Femur (tissue), 1 donor: Measurements from ENCODE around the gene FAM83E.
"Not testable (repeated sequence)": the region's sequence is repeated elsewhere in the genome, so short reads cannot be mapped to it uniquely, and the experiment has no call there.

Experiments
- DNase-seq: peaks from one replicate; pipeline ENCODE4 v3.0.0-alpha.2; 2017

The FAM83E gene

DNA sequence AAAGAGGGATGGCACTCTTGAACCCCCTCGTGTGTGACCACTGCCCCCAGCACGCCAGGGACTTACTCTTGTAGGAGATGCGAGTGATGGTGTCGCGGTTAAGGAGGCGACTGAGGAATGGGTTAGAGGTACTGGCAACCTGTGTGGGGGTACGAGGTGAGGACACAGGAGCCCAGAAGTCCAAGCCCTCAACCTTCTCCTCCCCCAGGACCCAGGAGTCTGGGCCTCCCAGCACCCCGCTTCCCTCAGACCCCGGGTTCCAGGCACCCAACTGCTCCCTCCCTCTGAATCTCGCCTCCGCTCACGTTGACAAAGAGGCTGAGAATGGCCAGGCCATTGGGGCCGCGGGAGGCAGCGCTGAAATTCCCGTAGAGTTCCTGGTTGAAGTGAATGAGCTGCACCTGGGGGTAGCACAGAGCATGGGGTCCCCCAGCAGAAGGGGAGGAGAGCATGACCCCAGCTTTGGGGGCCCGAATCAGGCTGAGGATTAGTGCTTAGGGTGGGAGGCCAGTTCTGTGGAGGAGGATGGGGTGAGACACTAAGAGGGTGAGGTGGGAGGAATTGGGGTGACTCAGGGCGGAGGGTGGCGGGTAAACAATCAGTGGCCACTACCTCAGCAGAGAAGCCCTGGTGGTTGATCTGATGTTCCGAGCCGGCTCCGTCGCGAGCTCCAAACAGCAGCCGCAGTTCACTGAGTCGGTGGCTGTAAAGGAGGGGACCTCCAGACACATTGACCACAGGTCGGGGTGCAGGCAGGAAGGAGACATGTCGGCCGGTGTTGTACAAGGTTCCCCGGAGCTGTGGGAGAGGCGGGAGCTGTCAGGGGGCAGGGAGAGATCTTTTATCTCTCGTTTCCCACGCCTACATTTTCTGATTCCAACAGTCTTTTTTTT, 24.9 kb upstream of the FAM83E start:
- no peak for DNase-seq

DNA sequence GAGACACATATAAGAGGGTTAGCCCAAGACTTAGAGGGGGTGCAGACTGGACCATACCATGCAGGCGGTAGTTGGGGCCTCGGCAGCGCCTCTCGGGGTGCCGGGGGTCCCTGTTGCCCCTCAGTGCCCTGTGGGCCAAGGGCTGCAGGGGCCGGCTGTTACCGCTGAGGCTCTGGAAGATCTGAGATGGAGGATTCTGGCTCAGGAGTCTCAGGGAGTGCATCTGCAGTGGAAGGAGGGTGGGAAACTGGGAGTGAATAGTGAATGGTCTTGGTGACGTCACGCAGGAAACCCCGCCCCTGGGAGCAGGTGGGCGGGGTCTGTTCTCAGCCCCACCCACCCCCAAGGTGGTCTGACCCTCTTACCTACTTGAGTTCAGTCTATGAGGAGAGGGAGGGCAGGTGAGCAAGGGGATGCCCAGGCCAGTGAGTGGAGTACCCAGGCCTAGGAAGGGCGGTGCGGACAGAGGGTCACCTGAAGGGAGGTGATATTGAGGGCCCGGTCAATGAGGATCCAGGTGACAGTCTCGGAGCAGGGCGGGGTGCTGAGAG, 24.0 kb upstream of the FAM83E start:
- no peak for DNase-seq

DNA sequence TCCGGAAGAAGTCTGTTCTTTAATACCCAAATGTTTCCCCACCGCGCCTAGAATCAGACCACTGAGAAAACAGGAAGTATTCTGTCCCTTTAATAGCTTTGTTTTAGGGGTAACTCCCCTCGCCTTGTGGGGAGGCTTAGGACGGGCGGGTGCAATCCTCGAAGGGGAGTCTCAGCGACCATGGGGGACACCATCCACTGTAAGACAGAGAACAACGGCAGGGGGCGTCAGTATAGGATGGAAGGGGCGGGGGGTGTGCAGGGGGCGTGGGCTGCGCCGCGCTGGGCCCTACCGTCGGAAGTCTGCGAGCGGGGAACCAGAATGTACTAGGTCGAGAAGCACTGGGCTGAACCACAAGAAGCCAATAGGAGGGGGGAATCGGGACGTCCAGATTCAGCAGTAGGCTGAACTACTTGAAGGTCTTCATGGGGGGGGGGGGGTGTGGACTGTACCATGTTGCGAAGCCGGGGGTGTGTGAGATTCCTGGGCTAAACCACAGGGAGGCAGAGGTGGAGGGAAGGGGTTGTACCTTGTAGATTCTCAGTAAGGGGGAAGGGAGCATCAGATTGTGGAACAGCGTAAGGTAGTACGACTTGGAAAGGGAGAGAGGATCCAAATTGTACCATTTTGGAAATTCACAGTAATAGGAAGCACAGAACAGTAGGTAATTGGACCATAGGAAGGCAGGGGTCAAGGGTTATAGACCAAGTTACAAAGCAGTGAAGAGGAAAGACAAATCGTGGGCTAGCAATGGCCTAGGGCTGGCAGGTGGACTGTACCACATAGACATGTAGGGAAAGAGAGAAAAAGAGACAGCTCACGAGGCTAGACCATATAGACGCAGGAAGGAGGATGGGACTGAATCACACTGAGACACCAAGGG, 23.3 kb upstream of the FAM83E start:
- peak; percentile 94 for DNase-seq

DNA sequence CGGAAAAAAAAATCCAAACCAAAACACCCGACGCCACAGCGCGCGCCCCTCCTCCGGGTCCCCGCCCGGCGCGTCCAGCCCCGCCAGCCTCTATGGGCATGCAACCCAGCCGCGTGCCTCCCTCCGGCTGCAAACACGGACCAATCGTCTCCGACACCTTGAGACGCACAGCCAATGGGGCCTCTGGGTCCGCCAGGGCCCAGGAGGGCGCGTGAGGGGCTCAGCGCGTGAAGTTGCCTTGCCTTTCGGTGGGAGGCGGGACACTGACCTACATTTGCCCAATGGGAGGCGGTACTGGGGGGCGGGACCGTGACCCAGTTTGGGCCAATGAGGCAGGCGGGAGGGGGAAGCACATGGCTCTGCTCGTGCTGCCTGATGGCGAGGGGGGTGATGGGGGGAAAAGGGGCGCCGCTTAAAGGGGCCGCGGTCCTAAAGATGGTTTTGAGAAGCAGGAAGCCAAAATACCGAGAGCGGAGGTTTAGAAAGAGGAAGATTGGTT, 22.6 kb upstream of the FAM83E start:
- peak; percentile 99 for DNase-seq

DNA sequence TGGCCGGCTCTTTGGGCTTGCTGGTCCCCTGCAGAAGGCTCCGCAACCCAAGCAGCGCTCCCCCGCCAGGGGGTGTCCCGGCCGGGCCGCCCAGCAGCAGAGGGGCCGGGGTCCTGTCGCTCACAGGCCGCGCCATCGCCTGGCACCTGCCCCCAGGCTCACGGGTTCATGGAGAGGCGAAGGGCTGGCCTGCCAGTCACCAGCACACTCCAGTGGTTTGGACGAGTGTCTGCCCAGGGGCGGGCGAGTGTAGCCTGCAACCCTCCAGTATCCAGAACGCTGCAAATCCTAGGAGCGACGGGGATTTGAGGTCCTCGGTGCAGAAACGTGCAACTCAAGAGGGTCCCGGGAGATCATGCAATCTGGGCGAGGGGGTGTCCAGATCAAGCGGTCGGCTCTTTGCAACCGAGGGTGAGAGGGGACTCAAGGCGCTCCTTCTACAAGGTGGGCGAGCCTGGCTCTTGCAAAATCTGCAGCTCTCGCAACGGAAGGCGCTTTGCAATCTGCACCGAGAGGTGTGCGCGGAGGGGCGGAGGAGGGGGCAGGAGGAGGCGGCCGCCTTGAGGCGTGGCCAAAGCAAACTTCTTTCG, 22.1 kb upstream of the FAM83E start, which contains the start of gene DBP:
DBP (minus strand) TSS at position 521 of the 590 bp plus-strand sequence; CDS start at position 136, 385 bp downstream.
- peak; percentile 71 for DNase-seq

DNA sequence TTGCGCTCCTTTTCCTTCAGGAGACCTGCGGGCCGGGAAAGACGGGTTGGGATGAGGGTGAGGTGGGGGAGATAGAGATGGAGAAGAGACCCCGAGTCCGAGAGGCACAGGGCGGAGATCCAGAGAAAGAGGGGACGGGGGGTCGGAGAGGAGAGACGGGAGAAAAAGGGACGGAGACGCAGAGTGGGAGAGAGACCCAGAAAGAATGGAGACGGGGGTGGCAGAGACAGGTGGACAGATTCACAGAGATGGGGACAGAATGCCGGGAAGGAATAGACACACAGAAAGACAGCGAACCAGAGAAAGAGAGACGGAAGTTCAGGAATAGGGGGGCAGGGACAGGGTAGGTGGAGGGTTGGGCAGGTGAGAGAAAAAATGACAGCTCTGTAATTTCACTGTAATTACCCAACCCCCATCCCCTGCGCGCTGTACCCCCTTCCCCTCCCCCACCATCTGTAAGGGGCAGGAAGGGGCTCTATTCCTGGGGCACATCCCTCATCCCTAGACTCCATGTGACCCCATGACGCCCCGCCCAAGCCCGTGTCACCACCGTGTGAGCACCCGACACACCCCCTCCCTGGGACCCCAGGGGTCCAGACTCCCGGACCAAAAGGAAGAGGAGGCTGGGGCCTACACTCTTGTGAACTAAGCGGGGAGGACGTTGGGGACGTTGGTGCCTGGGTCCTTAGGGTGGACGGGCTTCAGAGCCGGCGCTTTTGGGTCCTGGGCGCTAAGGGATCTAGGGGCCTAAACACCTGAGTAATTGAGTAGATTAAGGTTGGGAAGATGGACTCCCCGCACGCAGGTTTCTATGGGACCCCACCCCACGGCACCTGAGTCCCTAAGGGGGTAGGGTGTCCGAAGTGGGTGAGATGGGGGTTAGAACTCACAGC, 21.3 kb upstream of the FAM83E start:
- DNase-seq = no peak

DNA sequence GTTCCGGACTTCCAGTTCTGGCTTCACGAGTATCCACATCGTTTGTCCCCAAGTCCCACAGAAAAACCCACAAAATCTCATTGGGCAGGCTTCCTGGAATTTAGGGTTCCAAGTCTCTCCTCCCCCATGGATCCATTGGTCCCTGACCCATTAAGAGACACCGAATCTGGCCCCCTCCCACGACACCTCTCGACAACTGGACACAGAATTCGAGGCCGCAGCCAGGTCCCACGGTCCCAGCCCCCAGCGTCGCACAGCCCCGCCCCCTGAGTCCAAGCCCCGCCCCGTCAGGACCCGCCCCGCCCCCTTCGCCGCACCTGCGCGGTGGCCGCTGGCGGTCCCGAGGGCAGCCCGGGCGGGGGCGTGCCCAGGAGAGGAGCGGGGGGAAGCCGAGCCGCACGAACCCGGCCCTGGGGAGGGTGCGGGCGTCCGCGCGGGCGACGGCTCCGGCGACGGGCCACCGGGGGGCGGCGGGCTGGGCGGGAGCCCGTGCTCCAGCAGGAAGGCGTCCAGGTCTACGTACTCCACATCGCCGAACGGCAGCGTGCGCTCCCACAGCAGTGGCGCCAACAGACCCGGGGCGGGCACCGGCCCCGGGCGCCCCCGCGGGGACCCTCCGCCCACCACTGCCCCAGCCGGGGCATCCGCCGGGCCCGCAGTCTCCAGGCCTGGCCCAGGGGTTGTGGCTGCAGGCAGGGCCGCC, 20.5 kb upstream of the FAM83E start:
- DNase-seq = peak; percentile 78

DNA sequence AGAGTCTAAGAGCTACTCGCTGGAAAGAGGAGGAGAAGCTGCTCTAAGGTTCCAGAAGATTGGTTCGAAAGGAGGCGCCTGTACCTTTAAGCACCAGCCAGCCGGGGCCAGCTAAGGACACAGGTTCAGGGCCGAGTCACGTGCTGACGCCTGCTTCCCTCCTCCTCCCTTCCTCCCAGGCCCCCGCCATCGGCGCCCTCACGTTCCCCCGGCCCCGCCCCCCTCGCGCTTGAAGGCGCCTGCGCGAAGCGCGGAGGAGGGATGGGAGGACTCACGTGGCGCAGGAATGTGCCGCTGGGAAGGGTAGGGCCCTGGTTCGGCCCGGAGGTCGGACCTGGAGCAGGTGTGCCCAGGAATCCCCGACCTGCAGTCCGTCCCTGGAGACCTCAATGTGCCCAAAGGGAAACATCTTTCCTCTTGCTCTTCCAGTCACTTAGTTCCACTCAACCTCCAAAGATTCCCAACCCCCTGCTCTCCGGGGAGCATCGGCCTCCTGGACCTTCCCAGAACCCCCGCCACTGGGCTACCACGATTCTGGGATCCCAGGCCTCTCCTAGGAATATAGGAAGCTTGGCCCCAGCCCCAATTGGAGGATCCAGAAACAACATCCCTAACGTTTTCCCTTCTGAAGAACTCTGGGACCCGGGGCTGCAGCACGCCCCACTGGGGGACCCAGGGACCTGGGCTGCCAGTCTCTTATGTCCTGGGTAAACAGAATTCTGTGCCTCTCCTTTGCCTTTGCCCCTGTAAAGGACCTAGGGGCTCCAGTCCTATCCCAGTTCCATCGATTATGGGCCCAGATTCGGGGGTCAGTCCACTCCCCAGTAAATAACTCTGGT, 19.8 kb upstream of the FAM83E start:
- peak; percentile 96 for DNase-seq

DNA sequence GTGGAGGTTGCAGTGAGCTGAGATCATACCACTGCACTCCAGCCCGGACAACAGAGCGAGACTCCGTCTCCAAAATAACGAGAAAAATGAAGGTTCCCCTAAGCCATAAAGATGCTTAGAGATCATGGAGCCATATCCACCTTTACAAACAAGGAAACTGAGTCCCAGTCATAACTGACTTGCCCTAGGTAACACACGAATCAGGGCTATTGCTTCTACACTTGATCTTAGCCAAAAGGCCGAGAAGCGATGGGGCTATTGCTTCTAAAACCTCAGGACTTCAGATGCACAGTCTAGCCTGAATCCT, 19.1 kb upstream of the FAM83E start:
- DNase-seq = no peak

DNA sequence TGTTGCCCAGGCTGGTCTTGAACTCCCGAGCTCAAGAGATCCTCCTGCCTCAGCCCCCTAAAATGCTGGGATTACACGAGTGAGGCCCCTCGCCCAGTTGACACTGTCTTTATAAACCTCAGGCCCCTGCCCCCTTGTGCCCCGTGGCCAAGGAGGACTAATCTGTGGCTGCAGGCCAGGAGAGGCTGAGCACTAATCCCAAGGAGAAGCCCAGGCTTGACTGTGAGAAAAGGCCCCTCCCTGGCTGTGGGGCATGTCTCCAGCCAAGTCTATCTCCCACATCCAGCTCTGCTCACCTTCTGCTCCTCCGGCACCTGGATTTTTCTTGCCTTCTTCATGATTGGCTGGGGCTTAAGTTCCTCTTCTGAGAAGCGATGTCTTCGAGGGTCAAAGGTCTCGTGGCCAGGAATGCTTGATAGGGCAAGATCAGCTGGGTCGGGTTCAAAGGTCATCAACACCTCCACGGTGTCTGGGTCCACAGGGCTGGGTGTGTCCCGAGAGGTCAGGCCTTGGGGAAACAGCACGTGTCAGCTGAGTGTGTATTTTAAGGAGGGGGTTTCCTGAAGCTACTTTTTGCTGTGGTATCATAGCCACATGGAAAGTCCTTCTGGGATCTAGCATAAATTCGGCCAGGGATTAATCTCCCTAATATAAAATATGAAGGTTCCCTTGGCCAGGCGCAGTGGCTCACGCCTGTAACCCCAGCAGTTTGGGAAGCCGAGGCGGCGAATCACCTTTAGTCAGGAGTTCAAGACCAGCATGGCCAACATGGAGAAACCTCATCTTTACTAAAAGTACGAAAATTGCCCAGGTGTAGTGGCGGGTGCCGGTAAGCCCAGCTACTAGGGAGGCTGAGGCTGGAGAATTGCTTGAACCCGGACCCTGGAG, 18.5 kb upstream of the FAM83E start:
- no peak for DNase-seq

DNA sequence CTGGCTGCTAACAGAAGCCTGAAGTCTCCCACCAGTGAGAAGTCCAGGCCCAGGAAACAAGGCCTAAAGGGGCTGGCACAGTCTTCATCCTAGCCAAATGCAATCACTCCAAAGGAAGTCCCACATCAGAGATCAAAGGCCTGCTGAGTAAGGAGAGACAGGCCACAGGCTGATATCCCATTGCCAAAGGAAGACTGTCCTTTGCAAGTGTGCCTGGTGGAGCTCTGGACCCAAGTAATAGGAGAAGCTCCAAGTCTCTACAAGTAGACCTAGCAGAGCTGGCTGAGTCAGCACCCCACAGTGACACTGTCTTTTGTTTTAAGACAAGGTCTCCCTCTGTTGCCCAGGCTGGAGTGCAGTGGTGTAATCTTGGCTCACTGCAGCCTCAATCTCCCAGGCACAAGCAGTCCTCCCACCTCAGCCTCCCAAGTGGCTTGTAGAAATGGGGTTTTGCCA, 17.8 kb upstream of the FAM83E start:
- DNase-seq = no peak

DNA sequence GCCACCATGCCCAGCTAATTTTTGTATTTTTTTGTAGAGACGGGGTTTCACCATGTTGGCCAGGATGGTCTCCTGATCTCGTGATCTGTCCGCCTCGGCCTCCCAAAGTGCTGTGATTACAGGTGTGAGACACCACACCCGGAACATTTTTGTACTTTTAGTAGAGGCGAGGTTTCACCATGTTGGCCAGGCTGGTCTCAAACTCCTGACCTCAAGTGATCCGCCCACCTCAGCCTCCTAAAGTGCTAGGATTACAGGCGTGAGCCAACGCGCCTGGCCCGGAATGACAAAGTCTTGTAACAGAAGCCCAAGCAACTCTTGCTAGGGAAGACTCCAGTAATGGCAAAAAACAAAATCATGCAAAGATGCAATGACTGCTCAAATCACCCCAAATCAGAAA, 17.4 kb upstream of the FAM83E start:
- not testable (repeated sequence) for DNase-seq

DNA sequence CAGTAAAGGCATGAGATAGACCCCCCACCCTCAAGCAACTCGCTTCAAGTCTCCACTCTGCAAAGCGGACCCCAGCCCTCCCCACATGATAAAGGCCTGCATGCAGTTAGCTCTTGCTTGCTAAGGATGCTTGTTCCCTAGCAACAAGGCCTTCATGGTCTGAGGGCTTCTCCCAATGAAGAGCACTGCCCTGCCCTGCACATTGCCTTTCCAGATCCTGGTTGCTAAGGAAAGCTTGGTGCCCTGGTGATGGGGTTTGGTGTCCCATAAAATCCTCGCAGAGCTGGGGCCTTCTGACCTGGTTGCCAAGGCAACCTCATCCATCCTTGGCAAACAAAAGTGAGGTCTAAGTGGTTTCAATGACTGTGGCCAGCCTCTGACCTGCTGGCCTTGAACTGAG, 16.3 kb upstream of the FAM83E start:
- no peak for DNase-seq

DNA sequence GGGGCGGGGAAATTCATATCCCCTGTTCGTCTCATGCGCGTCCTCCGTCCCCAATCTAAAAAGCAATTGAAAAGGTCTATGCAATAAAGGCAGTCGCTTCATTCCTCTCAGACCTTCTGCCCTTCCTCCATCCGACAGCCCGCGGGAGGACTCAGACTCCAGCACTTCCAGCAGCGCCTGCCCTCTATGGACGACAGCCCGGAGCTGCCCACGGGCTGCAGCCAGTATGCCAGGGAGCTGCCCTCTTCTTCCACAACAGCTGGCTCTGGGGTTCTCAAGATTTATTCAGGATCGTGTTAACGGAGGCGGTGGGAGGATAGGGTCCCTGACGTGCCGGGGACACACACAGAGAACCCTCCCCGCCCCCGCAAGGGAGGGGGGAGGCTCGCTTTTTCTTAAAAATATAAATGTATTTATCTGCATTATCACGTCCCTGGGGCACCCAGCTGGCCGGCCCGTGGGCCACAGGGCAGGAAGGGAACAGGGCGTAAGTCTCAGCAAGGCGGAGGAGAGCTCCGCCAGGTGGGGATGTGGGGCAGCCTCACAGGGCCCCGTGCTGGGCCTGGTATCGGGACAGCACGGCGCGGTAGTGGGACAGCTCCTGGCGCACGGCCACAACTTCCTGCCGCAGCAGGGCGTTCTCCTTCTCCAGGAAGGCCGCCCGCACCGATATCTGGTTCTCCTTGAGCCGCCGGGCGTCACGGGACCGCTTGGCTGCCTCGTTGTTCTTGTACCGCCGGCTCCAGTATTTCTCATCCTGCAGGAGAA, 15.6 kb upstream of the FAM83E start:
- peak; percentile 81 for DNase-seq

DNA sequence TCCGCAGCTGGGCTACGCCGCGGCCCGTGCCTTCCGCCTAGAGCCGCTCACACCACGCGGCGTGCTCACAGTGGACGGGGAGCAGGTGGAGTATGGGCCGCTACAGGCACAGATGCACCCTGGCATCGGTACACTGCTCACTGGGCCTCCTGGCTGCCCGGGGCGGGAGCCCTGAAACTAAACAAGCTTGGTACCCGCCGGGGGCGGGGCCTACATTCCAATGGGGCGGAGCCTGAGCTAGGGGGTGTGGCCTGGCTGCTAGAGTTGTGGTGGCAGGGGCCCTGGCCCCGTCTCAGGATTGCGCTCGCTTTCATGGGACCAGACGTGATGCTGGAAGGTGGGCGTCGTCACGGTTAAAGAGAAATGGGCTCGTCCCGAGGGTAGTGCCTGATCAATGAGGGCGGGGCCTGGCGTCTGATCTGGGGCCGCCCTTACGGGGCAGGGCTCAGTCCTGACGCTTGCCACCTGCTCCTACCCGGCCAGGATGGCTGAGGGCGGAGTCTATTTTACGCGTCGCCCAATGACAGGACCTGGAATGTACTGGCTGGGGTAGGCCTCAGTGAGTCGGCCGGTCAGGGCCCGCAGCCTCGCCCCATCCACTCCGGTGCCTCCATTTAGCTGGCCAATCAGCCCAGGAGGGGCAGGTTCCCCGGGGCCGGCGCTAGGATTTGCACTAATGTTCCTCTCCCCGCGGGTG, 14.9 kb upstream of the FAM83E start:
- no peak for DNase-seq

DNA sequence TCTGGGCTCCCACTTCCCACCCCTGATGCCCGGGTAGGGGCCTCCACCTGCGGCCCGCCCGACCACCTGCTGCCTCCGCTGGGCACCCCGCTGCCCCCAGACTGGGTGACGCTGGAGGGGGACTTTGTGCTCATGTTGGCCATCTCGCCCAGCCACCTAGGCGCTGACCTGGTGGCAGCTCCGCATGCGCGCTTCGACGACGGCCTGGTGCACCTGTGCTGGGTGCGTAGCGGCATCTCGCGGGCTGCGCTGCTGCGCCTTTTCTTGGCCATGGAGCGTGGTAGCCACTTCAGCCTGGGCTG, 14.4 kb upstream of the FAM83E start:
- no peak for DNase-seq

DNA sequence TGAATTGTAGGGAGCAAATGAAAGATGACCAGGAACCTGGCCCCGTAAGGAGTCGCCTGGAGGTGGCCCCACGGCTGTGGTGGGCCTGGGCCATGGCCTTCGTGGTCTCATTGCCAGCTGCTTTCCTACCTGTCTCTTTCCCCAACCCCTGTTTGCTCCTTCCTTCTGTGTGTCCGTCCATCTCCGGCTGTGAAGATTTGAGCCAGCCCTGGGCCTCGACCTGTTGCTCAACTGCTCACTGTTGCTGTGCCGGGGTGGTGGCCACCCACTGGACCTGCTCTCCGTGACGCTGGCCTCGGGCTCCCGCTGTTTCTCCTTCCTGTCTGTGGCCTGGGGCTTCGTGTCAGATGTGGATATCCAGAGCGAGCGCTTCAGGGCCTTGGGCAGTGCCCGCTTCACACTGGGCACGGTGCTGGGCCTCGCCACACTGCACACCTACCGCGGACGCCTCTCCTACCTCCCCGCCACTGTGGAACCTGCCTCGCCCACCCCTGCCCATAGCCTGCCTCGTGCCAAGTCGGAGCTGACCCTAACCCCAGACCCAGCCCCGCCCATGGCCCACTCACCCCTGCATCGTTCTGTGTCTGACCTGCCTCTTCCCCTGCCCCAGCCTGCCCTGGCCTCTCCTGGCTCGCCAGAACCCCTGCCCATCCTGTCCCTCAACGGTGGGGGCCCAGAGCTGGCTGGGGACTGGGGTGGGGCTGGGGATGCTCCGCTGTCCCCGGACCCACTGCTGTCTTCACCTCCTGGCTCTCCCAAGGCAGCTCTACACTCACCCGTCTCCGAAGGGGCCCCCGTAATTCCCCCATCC, 13.8 kb upstream of the FAM83E start:
- no peak for DNase-seq
